ENCODE measurements around the gene AHSA1.

GRCh38 chr14:77457115-77457521, 775 bp upstream of the AHSA1 start:
- TF ChIP-seq CTCF (conservative IDR thresholded peaks at IDR 0.05; ENCODE audit: low read length) (no peak), EZH2phosphoT487 (IDR thresholded peaks at IDR 0.05; ENCODE audit: borderline replicate concordance) (no peak)
